NCI-H2227 (cell line): ENCODE results near the gene ANXA8L1.
"Not testable (repeated sequence)": the region's sequence is repeated elsewhere in the genome, so short reads cannot be mapped to it uniquely, and the experiment has no call there.

Experiments used
- DNase-seq: peaks from one replicate; lab custom pipeline; 2025; ENCODE audit not compliant: unreplicated experiment; lab: John Stamatoyannopoulos, UW

The ANXA8L1 gene, protein sequence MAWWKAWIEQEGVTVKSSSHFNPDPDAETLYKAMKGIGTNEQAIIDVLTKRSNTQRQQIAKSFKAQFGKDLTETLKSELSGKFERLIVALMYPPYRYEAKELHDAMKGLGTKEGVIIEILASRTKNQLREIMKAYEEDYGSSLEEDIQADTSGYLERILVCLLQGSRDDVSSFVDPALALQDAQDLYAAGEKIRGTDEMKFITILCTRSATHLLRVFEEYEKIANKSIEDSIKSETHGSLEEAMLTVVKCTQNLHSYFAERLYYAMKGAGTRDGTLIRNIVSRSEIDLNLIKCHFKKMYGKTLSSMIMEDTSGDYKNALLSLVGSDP

GRCh38 chr10:46375406-46375805, at the start of gene ANXA8L1:
Gene ANXA8L1, plus strand, starts transcription at chr10:46375776. Its CDS starts 76 bp downstream, at chr10:46375852.
- DNase-seq: not testable (repeated sequence)

DNA sequence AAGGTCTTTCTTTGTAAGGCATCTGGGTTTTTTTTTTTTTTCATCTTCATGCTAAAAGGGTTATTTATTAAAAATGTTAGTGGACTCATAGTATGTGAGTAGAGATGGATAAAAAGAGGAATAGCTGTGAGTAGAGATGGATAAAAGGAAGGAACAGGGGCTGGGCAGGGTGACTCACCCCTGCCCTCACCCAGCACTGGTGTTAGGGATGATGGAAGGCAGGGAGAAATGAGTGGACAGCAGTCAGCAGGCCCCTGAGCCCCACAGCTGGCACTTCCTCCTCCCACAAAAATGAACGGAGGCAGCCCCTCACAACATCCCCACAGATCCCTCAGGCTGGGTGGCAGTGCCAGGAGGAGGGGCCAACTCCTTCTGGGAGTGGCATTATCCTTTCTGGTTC, 49.5 kb upstream of the ANXA8L1 start:
- DNase-seq: no peak

- no peak for DNase-seq
Measured at GRCh38 chr10:46326971-46327370, 48.6 kb upstream of the ANXA8L1 start.

DNA sequence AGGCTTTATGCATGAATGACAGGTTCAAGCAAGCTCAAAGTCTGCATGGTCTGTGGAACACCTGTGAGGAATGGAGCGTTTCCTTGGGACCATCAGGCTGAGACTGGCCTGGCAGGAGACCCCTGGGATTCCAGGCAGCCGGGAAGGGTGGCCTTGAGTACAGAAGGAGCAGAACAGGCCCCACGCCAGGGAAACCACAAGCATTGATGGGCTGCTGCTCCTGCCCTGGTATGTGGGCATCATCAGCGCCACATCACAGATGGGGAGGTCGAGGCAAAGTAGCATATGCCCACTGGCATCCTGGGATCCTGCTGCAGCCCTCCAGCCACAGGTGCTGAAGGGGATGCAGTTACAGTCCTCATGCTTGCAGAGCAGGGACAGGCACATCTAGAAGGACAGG, 47.9 kb upstream of the ANXA8L1 start:
- DNase-seq: no peak

- DNase-seq: no peak
Measured at GRCh38 chr10:46328853-46329689, 46.5 kb upstream of the ANXA8L1 start.

GRCh38 chr10:46329690-46330016, 45.9 kb upstream of the ANXA8L1 start:
- DNase-seq: no peak

DNA sequence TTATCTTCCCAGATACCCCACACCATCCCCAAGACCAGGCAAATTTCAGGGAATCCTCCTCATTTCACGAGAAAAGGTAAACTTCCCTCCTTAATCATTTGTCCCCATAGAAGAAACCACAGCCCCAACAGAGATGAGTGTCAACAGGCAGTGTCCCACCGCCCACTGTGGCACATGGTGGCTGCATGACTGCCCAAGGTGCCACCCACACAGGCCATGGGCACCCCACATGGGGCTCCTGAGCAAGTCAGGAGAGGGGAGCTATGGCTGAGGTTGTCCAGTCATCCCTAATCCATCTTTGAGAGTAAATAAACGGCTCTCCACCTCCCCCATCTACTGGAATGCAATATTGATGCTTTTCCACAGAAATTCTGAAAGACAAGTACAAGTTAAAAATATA, 44.7 kb upstream of the ANXA8L1 start:
- no peak for DNase-seq

DNA sequence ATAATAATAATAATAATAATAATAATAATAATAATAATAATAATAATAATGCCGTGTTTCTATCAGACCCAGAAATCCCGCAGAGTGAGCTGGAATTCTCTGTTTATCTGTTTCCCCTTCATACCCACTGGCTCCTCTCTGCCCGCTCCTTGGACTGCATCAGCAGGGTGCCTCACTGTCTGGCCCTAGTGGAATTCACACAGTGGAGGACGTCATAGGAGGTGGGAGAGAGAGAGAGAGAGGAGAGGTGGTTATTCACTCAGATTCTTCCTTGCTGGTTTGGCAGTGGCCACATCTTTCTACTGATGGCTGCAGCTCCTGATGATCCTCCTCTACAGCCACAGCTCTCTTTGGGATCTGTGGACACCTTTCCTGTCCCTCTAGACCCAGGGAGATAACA, 10.1 kb upstream of the ANXA8L1 start:
- DNase-seq: not testable (repeated sequence)

- not testable (repeated sequence) for DNase-seq
Measured at GRCh38 chr10:46367209-46367608, 8.4 kb upstream of the ANXA8L1 start.

- not testable (repeated sequence) for DNase-seq
Measured at GRCh38 chr10:46367666-46368240, 7.8 kb upstream of the ANXA8L1 start.

GRCh38 chr10:46368956-46369355, 6.6 kb upstream of the ANXA8L1 start:
- not testable (repeated sequence) for DNase-seq

- DNase-seq: not testable (repeated sequence)
Measured at GRCh38 chr10:46374410-46374809, 1.2 kb upstream of the ANXA8L1 start.

DNA sequence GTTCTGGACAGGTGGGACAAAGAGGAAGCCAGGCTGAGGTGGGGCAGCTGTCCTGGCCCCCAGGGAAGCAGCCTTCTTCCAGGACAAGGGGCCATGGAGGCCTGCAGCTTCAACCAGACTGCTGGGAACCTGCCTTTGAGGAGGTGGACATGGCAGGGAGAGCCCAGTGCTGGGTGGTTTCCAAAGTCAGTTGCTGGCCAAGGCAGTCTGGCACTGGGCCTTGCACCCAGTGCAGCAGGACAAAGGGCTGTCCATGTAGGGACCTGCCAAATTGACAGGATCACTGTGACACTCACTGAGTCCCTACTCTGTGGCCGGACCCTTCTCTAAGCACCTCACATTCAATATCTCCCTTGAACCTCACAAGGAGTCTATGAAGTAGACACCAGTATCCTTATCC, 1.4 kb downstream of the ANXA8L1 start:
- not testable (repeated sequence) for DNase-seq

- not testable (repeated sequence) for DNase-seq
Measured at GRCh38 chr10:46377651-46378050, 2.1 kb downstream of the ANXA8L1 start.

DNA sequence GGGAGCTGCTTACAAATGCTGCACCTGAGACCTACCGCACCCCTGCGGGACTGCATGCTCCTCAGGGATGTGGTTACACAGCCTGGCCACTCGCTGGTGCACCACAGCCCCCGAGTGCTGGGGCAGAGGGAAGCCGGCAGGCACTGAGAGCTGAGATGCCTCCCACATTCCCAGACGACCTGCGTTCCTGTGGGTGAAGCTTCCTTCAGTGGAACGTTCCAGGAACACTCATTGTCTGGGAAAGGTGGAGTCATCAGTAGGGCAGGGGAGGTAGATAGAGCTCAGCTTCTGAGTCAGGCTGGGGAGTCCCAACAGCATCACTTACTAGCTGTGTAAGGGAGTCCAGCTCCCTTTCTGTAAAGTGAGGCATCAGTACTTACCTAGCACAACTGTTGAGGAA, 2.5 kb downstream of the ANXA8L1 start:
- not testable (repeated sequence) for DNase-seq

DNA sequence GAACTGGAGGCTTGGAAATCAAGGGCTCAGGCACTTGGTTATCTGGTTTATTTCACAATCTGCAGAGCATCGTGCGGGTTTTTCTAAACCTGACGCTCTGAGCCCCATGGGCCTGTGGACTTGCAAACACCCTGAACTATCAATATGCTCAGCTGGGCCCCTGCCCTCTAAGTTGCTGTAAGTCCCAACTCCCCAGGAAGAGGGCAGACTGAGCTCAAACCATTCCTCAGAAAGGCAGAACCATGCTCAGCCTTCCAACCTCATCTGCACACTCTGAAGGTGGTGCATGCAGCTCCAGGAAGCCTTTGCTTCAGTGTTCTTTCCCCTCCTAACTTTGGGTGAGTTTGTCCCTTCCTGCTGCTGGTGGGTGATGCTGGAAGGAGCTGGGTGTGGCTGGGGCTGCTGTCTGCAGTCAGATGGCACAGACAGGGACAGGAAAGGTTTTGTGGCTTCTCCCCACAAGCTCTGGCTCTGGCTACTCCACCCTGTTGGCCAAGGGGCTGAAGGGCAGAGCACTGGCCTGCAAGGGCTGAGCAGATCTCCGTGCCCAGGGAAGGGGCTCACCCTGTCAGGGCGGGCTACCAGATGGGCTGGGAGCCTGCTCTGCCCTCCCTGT, 3.8 kb downstream of the ANXA8L1 start:
- DNase-seq: not testable (repeated sequence)

GRCh38 chr10:46385858-46386257, 10.3 kb downstream of the ANXA8L1 start:
- not testable (repeated sequence) for DNase-seq

DNA sequence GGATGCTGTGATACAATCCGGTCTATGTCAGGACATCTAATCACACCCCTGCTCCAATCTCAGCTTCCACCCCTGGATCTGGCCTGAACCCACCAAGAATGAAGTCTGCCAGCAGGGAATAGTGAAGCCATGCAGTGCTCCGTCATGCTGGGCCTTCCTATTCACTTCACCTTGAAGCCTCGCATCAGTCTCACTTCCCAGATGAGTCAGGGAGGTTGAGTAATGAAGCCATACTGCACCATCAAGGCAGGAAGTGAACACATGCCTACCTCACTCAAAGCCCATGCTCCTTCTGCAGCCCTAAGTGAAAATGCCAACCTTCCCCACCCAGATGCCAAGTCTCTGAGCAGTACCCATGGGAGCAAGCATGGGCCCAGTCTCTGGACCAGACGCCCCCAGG, 11.1 kb downstream of the ANXA8L1 start:
- not testable (repeated sequence) for DNase-seq

GRCh38 chr10:46387309-46387902, 11.8 kb downstream of the ANXA8L1 start:
- DNase-seq: not testable (repeated sequence)

DNA sequence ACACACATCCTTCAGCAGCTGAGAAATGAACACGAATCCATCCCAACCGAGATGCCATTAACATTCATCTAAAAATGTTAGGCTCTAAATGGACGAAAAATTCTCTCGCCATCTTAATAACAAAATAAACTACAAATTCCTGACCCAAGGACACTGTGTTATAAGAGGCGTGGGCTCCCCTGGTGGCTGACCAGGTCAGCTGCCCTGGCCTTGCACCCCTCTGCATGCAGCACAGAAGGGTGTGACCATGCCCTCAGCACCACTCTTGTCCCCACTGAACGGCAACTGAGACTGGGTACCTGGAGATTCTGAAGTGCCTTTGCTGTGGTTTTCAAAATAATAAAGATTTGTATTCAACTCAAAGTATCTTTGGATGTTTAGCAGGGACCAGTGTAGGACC, 15.8 kb downstream of the ANXA8L1 start:
- DNase-seq: not testable (repeated sequence)
